HG03442 (cell line): ENCODE measurements around the gene NLRP13.
"Not testable (repeated sequence)": the region's sequence is repeated elsewhere in the genome, so short reads cannot be mapped to it uniquely, and the experiment has no call there.

ENCODE experiments used
- ATAC-seq: cut with Tn5 transposase; IDR thresholded peaks from one replicate; pipeline ENCODE4 v1.9.1; 2021; ENCODE audit warnings: mild to moderate bottlenecking, moderate library complexity; ENCODE audit not compliant: unreplicated experiment

Gene NLRP13, protein sequence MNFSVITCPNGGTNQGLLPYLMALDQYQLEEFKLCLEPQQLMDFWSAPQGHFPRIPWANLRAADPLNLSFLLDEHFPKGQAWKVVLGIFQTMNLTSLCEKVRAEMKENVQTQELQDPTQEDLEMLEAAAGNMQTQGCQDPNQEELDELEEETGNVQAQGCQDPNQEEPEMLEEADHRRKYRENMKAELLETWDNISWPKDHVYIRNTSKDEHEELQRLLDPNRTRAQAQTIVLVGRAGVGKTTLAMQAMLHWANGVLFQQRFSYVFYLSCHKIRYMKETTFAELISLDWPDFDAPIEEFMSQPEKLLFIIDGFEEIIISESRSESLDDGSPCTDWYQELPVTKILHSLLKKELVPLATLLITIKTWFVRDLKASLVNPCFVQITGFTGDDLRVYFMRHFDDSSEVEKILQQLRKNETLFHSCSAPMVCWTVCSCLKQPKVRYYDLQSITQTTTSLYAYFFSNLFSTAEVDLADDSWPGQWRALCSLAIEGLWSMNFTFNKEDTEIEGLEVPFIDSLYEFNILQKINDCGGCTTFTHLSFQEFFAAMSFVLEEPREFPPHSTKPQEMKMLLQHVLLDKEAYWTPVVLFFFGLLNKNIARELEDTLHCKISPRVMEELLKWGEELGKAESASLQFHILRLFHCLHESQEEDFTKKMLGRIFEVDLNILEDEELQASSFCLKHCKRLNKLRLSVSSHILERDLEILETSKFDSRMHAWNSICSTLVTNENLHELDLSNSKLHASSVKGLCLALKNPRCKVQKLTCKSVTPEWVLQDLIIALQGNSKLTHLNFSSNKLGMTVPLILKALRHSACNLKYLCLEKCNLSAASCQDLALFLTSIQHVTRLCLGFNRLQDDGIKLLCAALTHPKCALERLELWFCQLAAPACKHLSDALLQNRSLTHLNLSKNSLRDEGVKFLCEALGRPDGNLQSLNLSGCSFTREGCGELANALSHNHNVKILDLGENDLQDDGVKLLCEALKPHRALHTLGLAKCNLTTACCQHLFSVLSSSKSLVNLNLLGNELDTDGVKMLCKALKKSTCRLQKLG

DNA sequence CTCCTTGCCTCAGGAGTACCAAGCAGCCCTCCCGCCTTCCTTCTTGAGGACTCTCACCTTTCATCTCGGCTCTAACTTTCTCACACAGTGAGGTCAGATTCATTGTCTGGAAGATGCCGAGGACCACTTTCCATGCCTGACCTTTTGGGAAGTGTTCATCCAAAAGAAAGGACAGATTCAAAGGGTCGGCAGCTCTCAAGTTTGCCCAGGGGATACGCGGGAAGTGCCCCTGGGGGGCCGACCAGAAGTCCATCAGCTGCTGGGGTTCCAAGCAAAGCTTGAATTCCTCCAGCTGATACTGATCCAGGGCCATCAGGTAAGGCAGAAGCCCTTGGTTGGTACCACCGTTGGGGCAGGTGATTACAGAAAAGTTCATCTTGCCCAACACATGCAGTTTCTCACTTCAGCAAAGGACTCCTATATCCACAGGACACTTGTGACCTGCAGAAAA, at the start of gene NLRP13:
Gene NLRP13 (minus strand): TSS at position 401 of the 451 bp plus-strand sequence. CDS start 25 bp downstream, at position 376.
- no peak for ATAC-seq

DNA sequence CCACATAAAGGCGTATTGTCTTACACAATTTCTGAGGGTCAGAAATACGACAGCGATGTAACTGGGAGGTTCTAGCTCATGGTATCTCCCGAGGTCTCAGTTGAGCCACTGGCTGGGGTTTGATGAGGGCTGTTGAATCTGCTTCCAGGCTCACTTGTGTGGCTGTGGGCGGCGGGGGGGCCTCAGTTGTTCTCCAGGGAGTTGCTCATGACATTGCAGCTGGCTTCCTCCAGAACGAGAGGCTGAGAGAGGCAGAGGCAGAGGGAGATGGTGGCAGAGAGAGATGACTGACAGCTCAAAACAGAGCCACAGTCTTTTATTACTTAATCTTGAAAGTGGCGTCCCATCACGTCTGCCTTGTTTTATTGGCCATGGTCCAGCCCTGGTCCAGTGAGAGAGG, 48.3 kb upstream of the NLRP13 start:
- ATAC-seq = no peak

DNA sequence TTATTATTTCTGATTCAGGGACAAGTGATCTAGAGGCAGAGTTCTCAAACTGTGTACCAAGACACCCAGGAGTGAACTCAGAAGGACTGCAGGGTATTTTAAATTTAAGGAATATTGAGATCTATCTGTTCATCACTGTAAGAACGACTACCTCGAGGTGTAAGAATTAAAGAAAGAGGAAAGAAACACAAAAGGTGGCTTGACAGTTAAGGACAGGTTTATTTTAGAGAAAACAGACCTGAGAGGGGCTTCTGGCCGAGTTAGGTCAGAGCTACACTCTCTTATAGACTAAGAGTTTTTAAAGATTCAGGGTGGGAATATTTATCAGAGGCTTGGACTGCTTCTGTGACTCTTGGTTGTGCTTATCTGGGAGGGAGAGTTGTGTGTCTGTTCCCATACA, 41.8 kb upstream of the NLRP13 start:
- no peak for ATAC-seq

- no peak for ATAC-seq
These were observed 30.1 kb upstream of the NLRP13 start for GRCh38 chr19:55962186-55962585.

DNA sequence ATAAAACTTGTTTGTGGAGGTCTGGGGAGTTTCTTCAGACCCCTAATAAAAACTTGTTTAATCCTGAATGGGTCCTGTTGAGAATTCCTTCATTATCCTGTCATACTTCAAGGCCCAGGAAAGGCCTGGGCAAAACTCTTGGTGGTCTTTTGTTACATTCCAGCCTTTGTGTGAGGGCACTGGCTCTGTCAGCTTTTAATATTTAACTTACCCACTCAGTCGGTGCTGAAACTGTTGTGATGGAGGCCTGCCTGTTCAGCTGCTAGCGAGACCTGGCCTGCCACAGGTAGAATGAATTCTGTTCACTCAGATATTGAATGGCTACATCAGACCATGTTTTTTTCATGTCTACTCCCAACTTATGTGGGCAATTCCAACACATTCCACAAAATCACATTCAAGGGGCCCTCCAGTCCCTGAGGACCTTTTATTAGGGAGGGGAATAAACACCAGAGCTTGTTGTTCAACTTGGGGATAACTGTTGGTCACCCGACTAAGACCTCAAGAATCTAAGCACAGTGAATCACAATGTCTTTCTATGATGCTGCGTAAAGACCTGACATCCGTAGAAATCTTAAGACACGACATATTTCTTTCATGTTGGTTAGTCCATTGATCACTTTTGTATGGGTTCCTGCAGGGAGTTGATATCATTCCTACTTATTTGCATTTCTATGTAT, 28.0 kb upstream of the NLRP13 start:
- no peak for ATAC-seq

DNA sequence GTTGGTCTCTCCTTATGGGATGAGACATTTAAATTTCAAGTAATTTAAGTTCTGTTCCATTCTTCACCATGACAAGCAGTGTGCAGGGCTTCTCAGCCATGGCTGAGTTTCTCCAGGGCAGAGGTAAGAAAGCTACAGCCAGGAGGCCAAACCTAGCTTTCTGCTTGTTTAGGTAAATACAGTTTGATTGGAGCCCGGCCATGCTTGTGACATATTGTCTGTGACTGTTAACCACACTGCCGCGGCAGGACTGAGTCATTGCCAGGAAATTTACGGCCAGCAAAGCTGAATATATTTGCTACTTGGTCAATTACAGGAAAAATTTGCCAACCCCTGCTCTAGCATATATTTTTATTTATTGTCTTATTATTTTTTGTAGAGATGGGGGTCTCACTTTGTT, 26.2 kb upstream of the NLRP13 start:
- no peak for ATAC-seq

DNA sequence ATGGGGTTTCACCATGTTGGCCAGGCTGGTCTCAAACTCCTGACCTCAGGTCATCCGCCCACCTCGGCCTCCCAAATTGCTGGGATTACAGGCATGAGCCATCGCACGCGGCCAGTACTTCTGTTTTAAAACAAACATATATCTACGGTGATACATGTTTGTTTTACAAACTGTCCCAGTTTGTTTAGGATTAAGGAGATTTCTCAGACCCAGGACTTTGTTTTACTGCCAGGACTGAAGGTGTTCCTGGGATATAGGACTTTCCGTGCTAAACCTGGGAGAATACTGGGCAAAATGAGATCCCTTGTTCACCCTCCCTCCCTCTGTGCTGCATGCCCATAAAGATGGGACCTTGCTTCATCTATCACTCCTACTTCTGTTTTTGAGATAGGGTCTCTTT, 24.3 kb upstream of the NLRP13 start:
- ATAC-seq = no peak

DNA sequence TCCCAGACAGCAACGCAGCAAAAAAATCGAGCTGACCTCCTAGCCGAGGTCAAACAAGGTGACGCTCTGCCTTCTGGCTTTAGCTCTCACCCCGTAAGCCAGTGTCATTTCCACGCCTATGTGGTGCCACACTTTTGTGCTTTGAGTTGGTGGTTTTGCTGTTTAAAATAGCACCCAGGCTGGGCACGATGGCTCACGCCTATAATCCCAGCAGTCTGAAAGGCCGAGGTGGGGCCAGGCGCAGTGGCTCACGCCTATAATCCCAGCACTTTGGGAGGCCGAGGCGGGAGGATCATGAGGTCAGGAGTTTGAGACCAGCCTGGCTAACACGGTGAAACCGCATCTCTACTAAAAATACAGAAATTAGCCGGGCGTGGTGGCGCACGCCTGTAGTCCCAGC, 18.4 kb upstream of the NLRP13 start:
- ATAC-seq = not testable (repeated sequence)

DNA sequence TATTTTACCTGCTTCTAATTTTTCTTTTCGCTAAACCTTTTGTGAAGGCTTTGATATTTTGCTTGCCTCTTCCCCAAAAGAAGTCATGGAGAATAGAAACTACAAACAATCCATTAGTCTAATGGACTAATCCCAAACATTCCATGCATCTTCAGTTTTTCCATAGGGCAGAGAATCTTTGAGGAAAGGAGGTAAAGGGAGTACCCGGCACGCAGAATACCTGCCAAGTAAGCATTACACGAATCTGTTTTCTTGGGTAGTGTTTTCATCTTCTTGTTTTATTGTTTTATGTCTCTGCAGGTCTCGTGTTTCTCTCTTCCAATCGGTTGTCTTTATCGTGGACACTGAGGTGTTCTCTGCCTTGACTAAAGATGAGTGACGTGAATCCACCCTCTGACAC, 15.4 kb upstream of the NLRP13 start, which contains the start of gene NLRP8:
Gene NLRP8 (plus strand): TSS at position 301 of the 400 bp plus-strand sequence.
- ATAC-seq = no peak

- no peak for ATAC-seq
These were observed 8.2 kb upstream of the NLRP13 start for GRCh38 chr19:55940306-55940705.

DNA sequence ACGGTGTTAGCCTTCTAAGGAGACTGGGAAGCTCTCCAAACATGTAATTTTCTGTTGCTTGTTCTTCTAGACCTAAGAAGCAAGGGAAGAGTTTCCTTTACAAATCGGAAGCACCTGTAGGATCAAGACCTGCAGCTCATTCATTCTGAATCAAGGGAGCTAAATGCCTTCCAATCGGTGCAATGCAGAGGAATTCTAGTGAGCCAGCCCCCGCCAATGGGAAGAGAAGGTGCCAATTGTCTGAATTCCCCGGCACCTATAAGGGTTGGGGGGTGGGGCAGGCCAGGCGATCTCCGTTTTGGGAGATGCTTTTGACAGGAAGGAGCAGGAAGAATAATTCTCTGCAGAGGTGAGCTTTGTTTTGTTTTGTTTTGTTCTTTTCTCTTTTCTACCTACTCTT, 7.1 kb upstream of the NLRP13 start:
- no peak for ATAC-seq

DNA sequence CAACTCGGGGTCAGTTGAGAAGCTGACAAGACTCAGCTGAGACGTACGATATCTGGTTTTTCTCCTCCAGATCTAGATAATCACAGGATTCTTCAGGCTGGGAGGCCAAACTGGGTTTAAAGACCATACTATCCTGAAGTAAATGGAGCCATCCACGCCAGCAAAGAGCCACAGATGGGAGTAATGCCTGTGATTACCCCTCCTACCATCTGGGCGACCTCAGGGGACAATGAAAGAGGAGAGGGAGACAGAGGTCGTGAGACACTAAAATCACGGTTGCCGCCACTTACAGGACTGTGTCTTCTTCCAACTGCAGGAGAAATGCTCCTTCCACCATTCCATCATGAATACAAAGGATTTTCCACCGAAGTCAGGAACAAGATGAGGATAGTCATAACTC, 3.1 kb upstream of the NLRP13 start:
- ATAC-seq = no peak

DNA sequence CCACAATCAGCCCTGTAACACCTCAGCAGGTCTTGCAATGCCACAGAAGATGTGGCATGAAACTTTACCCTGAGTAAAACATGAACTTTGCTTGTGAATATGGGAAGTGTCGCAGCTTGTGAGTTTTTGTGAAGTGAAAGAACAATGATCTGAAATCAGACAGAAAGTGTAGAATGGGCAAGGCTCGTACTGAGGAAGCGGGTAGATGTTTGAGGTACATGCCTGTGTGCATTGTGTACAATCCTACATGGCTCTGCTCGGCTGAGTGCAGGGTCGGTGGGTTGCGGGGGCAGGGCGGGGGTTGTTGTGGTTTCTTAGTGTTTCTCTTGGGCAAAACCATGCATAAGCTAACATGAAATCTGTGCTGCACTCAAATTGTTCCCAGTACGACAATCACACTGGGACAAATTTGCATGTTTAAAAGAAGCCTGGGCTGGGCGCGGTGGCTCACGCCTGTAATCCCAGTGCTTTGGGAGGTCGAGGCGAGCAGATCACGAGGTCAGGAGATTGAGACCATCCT, 1.1 kb downstream of the NLRP13 start:
- peak; percentile 42 for ATAC-seq

DNA sequence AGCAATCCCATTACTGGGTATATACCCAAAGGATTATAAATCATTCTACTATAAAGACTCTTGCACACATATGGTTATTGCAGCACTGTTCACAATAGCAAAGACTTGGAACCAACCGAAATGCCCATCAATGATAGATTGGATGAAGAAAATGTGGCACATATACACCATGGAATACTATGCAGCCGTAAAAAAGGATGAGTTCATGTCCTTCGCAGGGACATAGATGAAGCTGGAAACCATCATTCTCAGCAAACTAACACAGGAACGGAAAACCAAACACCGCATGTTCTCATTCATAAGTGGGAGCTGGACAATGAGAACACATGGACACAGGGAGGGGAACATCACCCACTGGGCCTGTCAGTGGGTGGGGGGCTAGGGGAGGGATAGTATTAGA, 2.9 kb downstream of the NLRP13 start:
- not testable (repeated sequence) for ATAC-seq

GRCh38 chr19:55927991-55928390, 4.1 kb downstream of the NLRP13 start:
- no peak for ATAC-seq

- no peak for ATAC-seq
These were observed 8.6 kb downstream of the NLRP13 start for GRCh38 chr19:55923556-55923955.

GRCh38 chr19:55913643-55914268, 18.4 kb downstream of the NLRP13 start:
- no peak for ATAC-seq

DNA sequence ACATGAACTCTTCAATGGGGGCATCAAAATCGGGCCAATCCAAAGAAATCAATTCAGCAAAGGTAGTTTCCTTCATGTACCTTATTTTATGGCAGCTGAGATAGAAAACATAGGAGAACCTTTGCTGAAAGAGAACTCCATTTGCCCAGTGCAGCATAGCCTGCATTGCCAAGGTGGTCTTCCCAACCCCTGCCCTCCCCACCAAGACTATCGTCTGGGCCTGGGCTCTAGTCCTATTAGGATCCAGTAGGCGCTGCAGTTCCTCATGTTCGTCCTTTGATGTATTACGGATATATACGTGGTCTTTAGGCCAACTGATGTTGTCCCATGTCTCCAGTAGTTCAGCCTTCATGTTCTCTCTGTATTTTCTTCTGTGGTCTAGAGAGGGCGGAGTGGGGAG, 19.2 kb downstream of the NLRP13 start:
- no peak for ATAC-seq

- no peak for ATAC-seq
These were observed 22.3 kb downstream of the NLRP13 start for GRCh38 chr19:55909801-55910200.

DNA sequence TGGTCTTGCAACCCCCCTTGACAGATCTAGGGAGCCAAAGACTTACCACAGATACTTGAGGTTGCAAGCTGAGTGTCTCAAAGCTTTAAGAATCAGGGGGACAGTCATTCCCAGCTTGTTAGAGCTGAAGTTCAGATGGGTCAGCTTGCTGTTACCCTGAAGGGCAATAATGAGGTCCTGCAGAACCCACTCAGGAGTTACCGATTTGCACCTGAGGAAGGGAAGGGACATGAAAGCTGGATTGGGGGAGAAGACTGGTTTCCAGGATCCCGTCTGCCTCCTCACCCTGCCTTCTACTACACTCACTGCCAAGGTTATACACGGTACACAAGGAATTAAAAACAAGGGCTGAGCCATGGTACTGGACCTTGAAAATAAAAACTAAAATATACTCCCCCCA, 24.4 kb downstream of the NLRP13 start:
- no peak for ATAC-seq
